Gastrocnemius medialis (tissue), 4 donors: ENCODE measurements around the gene SULT1C2. TPM values are rescaled to one million over a fixed set of nuclear protein-coding genes. Genes with fewer than 3 reads are reported as not detected.

ENCODE experiments used
- ATAC-seq, 2 donors: fragments of 150-250 bp; one replicate each; pipeline ENCODE4 v1.9.1; 2016
- DNase-seq, 2 donors: peaks; one replicate each; pipeline ENCODE4 v3.0.0-alpha.2; 2019
- H3K27ac ChIP-seq, 4 donors: fragments of 200-600 bp; sonication (generic); 1 replicate in 1 of 4; 2 replicates in 3 of 4; pipeline ENCODE4 v1.5.1; 2016 to 2018; ENCODE audit warnings: mild to moderate bottlenecking in 2 of 4, moderate library complexity in 1 of 4
- H3K27me3 ChIP-seq, 3 donors: fragments of 200-600 bp; sonication (generic) in 2 of 3; 1 replicate in 1 of 3; 2 replicates in 2 of 3; pipeline versions ENCODE4 v1.5.1 to v1.6.0; 2016 to 2019; ENCODE audit warnings: mild to moderate bottlenecking in 1 of 3, moderate library complexity in 1 of 3
- H3K36me3 ChIP-seq, 2 donors: fragments of 200-600 bp; sonication (generic) in 1 of 2; one replicate each; pipeline ENCODE4 v1.5.1; 2017 to 2018
- H3K4me1 ChIP-seq, 2 donors: fragments of 200-600 bp; sonication (generic) in 1 of 2; one replicate each; pipeline ENCODE4 v1.5.1; 2016 to 2017; ENCODE audit warnings: mild to moderate bottlenecking in 2 of 2
- H3K4me3 ChIP-seq, 4 donors: fragments of 200-600 bp; sonication (generic) in 3 of 4; 1 replicate in 1 of 4; 2 replicates in 3 of 4; pipeline ENCODE4 v1.5.1; 2016 to 2019; ENCODE audit warnings: mild to moderate bottlenecking in 2 of 4
- H3K9me3 ChIP-seq, 3 donors: fragments of 200-600 bp; sonication (generic) in 2 of 3; 1 replicate in 1 of 3; 2 replicates in 2 of 3; pipeline ENCODE4 v1.5.1; 2016 to 2019
- CTCF ChIP-seq, 5 experiments: fragments of 450-650 bp in 3 of 5; fragments of 200-600 bp in 2 of 5; sonication (generic) in 2 of 5; IDR thresholded peaks in 4 of 5; conservative IDR thresholded peaks in 1 of 5; 1 replicate in 4 of 5; 2 replicates in 1 of 5; pipeline ENCODE4 v1.5.1; 2016 to 2019; ENCODE audit warnings: antibody characterized with exemption in 5 of 5, mild to moderate bottlenecking in 3 of 5, moderate library complexity in 3 of 5
- POLR2A ChIP-seq, 2 donors: fragments of 450-650 bp; IDR thresholded peaks; one replicate each; pipeline ENCODE4 v1.6.1; 2017; ENCODE audit warnings: antibody characterized with exemption in 2 of 2, mild to moderate bottlenecking in 2 of 2, moderate library complexity in 2 of 2
- in situ Hi-C, 4 donors: fragments of 200-750 bp; cut with MboI; loops; one replicate each; pipeline versions ENCODE4 v1.15.0 to v1.8.0; 2017; ENCODE audit warnings: low sequenced_read_pairs in 4 of 4
- intact Hi-C: fragments of 100-400 bp; cut with DNase I; formaldehyde crosslinking; loops from one replicate; pipeline ENCODE4 v1.15.1; 2023; ENCODE audit warnings: low total_unique reads
- total RNA-seq, 4 donors: library from RNA; depleted of rRNA; stranded (reverse); fragments of >200 nt; gene quantifications; one replicate each; pipeline versions ENCODE4 v1.1.0 to v1.2.3, GENCODE V29; 2016

The SULT1C2 gene
- total RNA-seq, 4 donors from 2014 or later = 0.10 to 3.2 TPM; not detected in 2

GRCh38 chr2:108262036-108262435 is 26.7 kb upstream of the SULT1C2 start:
- no peak overlapping the region for H3K4me3 ChIP-seq
- no peaks in the 10 kb centered on the region for H3K4me1 ChIP-seq
- H3K36me3 ChIP-seq = no peaks in the 10 kb centered on the region
- H3K27me3 ChIP-seq = no peaks in the 10 kb centered on the region
- DNase-seq (no peak), ATAC-seq (no peak)
- in situ Hi-C loops = no loop called here
- intact Hi-C loops = no loop called here
- no peak overlapping the region for H3K27ac ChIP-seq
- no peak for TF ChIP-seq POLR2A (IDR thresholded peaks at IDR 0.05)
- no peaks in the 10 kb centered on the region for H3K9me3 ChIP-seq

- Histone ChIP-seq H3K4me3 (no peak overlapping the region), H3K4me1 (no peaks in the 10 kb centered on the region), H3K36me3 (no peaks in the 10 kb centered on the region), H3K9me3 (no peaks in the 10 kb centered on the region), H3K27ac (no peak overlapping the region), H3K27me3 (no peaks in the 10 kb centered on the region)
- intact Hi-C loops (no loop called here), in situ Hi-C loops (no loop called here)
- ATAC-seq (no peak), DNase-seq (no peak)
- TF ChIP-seq CTCF (IDR thresholded peaks at IDR 0.05 in 4 of 5, conservative IDR thresholded peaks at IDR 0.05 in 1 of 5) = no peak
- no peak for TF ChIP-seq POLR2A (IDR thresholded peaks at IDR 0.05)
Measured at GRCh38 chr2:108263401-108263800, 25.3 kb upstream of the SULT1C2 start.

- TF ChIP-seq POLR2A (IDR thresholded peaks at IDR 0.05) (no peak), CTCF (IDR thresholded peaks at IDR 0.05 in 4 of 5, conservative IDR thresholded peaks at IDR 0.05 in 1 of 5) (no peak)
- no peaks in the 10 kb centered on the region for H3K9me3 ChIP-seq
- in situ Hi-C loops (no loop called here), intact Hi-C loops (no loop called here)
- no peaks in the 10 kb centered on the region for H3K36me3 ChIP-seq
- ATAC-seq (no peak), DNase-seq (no peak)
- H3K27me3 ChIP-seq = no peaks in the 10 kb centered on the region
- no peak overlapping the region for H3K27ac ChIP-seq
- no peaks in the 10 kb centered on the region for H3K4me1 ChIP-seq
- H3K4me3 ChIP-seq = no peak overlapping the region
Measured at GRCh38 chr2:108266218-108266617, 22.5 kb upstream of the SULT1C2 start.

- no peak for ATAC-seq
- intact Hi-C loops (no loop called here), in situ Hi-C loops (no loop called here)
- Histone ChIP-seq H3K27ac (peak overlapping the region in 1 of 4 donors; percentile 43), H3K4me3 (no peak overlapping the region), H3K4me1 (no peaks in the 10 kb centered on the region), H3K9me3 (no peaks in the 10 kb centered on the region), H3K36me3 (no peaks in the 10 kb centered on the region), H3K27me3 (no peaks in the 10 kb centered on the region)
- TF ChIP-seq POLR2A (IDR thresholded peaks at IDR 0.05) (no peak), CTCF (IDR thresholded peaks at IDR 0.05 in 4 of 5, conservative IDR thresholded peaks at IDR 0.05 in 1 of 5) (no peak)
- DNase-seq = peak in 1 of 2 donors; percentile 19
Measured at GRCh38 chr2:108267101-108267500, 21.6 kb upstream of the SULT1C2 start.

- Histone ChIP-seq H3K4me3 (no peak overlapping the region), H3K27me3 (no peaks in the 10 kb centered on the region), H3K36me3 (no peaks in the 10 kb centered on the region), H3K9me3 (no peaks in the 10 kb centered on the region), H3K4me1 (no peaks in the 10 kb centered on the region), H3K27ac (no peak overlapping the region)
- intact Hi-C loops (no loop called here), in situ Hi-C loops (no loop called here)
- ATAC-seq (no peak), DNase-seq (no peak)
- TF ChIP-seq POLR2A (IDR thresholded peaks at IDR 0.05) (no peak), CTCF (IDR thresholded peaks at IDR 0.05 in 4 of 5, conservative IDR thresholded peaks at IDR 0.05 in 1 of 5) (no peak)
Measured at GRCh38 chr2:108268001-108268400, 20.7 kb upstream of the SULT1C2 start.
